Fibroblast of lung (primary cell): ENCODE measurements around the gene DRC3. TPM values are rescaled to one million over a fixed set of nuclear protein-coding genes. Genes with fewer than 3 reads are reported as not detected.

Source experiments
- DNase-seq, 2 donors: peaks; one replicate each; pipeline versions ENCODE4 v3.0.0 to v3.0.0-alpha.2; 2010; ENCODE audit warnings: low read depth in 2 of 2
- H2AFZ ChIP-seq: 2 replicates; pipeline ENCODE4 v1.5.1; 2012; ENCODE audit warnings: low read length, control low read depth, inconsistent platforms
- H3K27ac ChIP-seq: 2 replicates; pipeline ENCODE4 v1.5.1; 2011; ENCODE audit warnings: low read length, control low read depth; ENCODE audit not compliant: insufficient read depth
- H3K27me3 ChIP-seq: 2 replicates; pipeline ENCODE4 v1.5.1; 2011; ENCODE audit warnings: mild to moderate bottlenecking, low read length; ENCODE audit not compliant: control insufficient read depth, insufficient read depth
- H3K36me3 ChIP-seq: 2 replicates; pipeline ENCODE4 v1.5.1; 2011; ENCODE audit warnings: low read length; ENCODE audit not compliant: control insufficient read depth, insufficient read depth
- H3K4me1 ChIP-seq: 2 replicates; pipeline ENCODE4 v1.5.1; 2011; ENCODE audit warnings: low read length; ENCODE audit not compliant: control insufficient read depth, insufficient read depth; ENCODE audit errors: extremely low read depth
- H3K4me2 ChIP-seq: 2 replicates; pipeline ENCODE4 v1.5.1; 2011; ENCODE audit warnings: low read length, control low read depth; ENCODE audit not compliant: insufficient read depth; ENCODE audit errors: extremely low read depth
- H3K4me3 ChIP-seq, 4 experiments: fragments of 200-600 bp in 1 of 4; sonication (generic) in 1 of 4; replicated peaks in 1 of 4; 2 replicates each; pipeline ENCODE4 v1.5.1; 2011 to 2016; ENCODE audit warnings: low read length in 4 of 4, low read depth in 3 of 4, mild to moderate bottlenecking in 3 of 4, control low read depth in 2 of 4, inconsistent platforms in 1 of 4, mixed read lengths in 1 of 4; ENCODE audit not compliant: insufficient read depth in 1 of 4; ENCODE audit errors: control extremely low read depth in 1 of 4
- H3K79me2 ChIP-seq: 2 replicates; pipeline ENCODE4 v1.5.1; 2012; ENCODE audit warnings: mild to moderate bottlenecking, low read length, inconsistent platforms; ENCODE audit not compliant: control insufficient read depth, insufficient read depth
- H3K9ac ChIP-seq: 2 replicates; pipeline ENCODE4 v1.5.1; 2011; ENCODE audit warnings: mild to moderate bottlenecking, low read length, control low read depth; ENCODE audit not compliant: insufficient read depth
- H3K9me3 ChIP-seq: 2 replicates; pipeline ENCODE4 v1.5.1; 2012; ENCODE audit warnings: low read depth, low read length; ENCODE audit not compliant: control insufficient read depth, insufficient read depth
- H4K20me1 ChIP-seq: 2 replicates; pipeline ENCODE4 v1.5.1; 2011; ENCODE audit warnings: low read length; ENCODE audit not compliant: control insufficient read depth, insufficient read depth; ENCODE audit errors: extremely low read depth
- EZH2 ChIP-seq: IDR thresholded peaks from 2 replicates; pipeline ENCODE4 v1.5.1; 2012; ENCODE audit warnings: low read length, control low read depth, mild to moderate bottlenecking; ENCODE audit errors: missing control alignments
- polyA plus RNA-seq, 2 donors: library from polyadenylated mRNA; depleted of rRNA in 1 of 2; stranded (reverse) in 1 of 2; unstranded in 1 of 2; fragments of >200 nt; gene quantifications; 2 replicates each; pipeline ENCODE4 v1.2.1, GENCODE V29; 2011 to 2012; ENCODE audit warnings: missing spikeins in 1 of 2
- total RNA-seq: library from RNA; depleted of rRNA; stranded (reverse); fragments of >200 nt; gene quantifications from 2 replicates; pipeline ENCODE4 v1.2.1, GENCODE V29; 2014
- TF ChIP-seq, protein P1 (sequence below), 2 donors: IDR thresholded peaks in 1 of 2; conservative IDR thresholded peaks in 1 of 2; 1 replicate in 1 of 2; 2 replicates in 1 of 2; pipeline ENCODE4 v1.5.1; 2011 to 2012; ENCODE audit warnings: low read length in 2 of 2, control low read depth in 1 of 2, inconsistent platforms in 1 of 2, low read depth in 1 of 2, mild to moderate bottlenecking in 1 of 2

DRC3 gene
- total and polyA plus RNA-seq, 2 donors (not counting 1 experiment from before 2014, with no cell fraction given), result 0.33 to 0.37 TPM

DNA sequence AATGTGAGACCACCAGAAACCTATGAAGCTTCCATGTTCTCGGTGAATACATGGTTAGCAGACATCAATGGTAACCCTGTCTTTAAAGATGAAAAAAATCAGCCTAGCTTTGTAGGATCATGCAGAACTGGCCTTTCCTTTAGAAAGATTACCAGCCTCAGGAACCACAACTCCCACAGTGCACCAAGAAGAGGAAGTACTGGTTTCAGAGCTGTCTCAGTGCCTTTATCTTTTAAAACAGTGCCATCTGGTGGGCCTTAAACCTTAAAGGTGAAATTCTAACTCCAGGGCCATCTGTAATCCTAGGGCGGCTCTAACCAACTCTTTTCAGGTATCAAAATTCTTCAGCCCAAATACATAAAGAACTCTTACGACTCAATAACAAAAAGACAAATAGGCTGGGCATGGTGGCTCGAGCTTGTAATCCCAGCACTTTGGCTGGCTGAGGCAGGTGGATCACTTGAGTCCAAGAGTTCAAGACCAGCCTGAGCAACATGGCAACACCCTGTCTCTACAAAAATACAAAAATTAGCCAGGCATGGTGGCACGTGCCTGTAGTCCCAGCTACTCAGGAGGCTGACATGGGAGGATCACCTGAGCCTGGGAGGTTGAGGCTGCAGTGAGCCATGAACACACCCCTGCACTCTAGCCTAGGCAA, 60.9 kb downstream of the DRC3 start:
- Histone ChIP-seq H3K9ac (no peak overlapping the region), H3K9me3 (no peaks in the 10 kb centered on the region), H3K36me3 (no peaks in the 10 kb centered on the region), H4K20me1 (no peaks in the 10 kb centered on the region), H3K4me1 (peaks cover 9% of the 10 kb centered on the region), H2AFZ (no peak overlapping the region), H3K27me3 (no peaks in the 10 kb centered on the region), H3K27ac (no peak overlapping the region), H3K79me2 (peaks cover 10% of the 10 kb centered on the region), H3K4me3 (no peak overlapping the region), H3K4me2 (no peak overlapping the region)
- peak; percentile 80 to 92 for DNase-seq
- TF ChIP-seq, protein P1, sequence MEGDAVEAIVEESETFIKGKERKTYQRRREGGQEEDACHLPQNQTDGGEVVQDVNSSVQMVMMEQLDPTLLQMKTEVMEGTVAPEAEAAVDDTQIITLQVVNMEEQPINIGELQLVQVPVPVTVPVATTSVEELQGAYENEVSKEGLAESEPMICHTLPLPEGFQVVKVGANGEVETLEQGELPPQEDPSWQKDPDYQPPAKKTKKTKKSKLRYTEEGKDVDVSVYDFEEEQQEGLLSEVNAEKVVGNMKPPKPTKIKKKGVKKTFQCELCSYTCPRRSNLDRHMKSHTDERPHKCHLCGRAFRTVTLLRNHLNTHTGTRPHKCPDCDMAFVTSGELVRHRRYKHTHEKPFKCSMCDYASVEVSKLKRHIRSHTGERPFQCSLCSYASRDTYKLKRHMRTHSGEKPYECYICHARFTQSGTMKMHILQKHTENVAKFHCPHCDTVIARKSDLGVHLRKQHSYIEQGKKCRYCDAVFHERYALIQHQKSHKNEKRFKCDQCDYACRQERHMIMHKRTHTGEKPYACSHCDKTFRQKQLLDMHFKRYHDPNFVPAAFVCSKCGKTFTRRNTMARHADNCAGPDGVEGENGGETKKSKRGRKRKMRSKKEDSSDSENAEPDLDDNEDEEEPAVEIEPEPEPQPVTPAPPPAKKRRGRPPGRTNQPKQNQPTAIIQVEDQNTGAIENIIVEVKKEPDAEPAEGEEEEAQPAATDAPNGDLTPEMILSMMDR (conservative IDR thresholded peaks at IDR 0.05 in 1 of 2, IDR thresholded peaks at IDR 0.05 in 1 of 2; ENCODE audit: low read depth in 1 of 2, low read length in 2 of 2), result peak; percentile 58 to 66
- TF ChIP-seq EZH2, result no peak

- Histone ChIP-seq H4K20me1 (no peaks in the 10 kb centered on the region), H3K4me2 (no peak overlapping the region), H3K4me3 (no peak overlapping the region), H3K27me3 (no peaks in the 10 kb centered on the region), H3K36me3 (no peaks in the 10 kb centered on the region), H3K79me2 (peaks cover 11% of the 10 kb centered on the region), H3K9me3 (no peaks in the 10 kb centered on the region), H3K9ac (no peak overlapping the region), H3K4me1 (peaks cover 12% of the 10 kb centered on the region), H2AFZ (no peak overlapping the region), H3K27ac (no peak overlapping the region)
- TF ChIP-seq, protein P1 (conservative IDR thresholded peaks at IDR 0.05 in 1 of 2, IDR thresholded peaks at IDR 0.05 in 1 of 2; ENCODE audit: low read depth in 1 of 2, low read length in 2 of 2), result no peak
- TF ChIP-seq EZH2, result no peak
- no peak for DNase-seq
These were observed 63.0 kb downstream of the DRC3 start for GRCh38 chr17:18035704-18036103.

GRCh38 chr17:18037486-18037885, 64.8 kb downstream of the DRC3 start:
- Histone ChIP-seq H2AFZ (no peak overlapping the region), H3K27ac (no peak overlapping the region), H3K27me3 (no peaks in the 10 kb centered on the region), H3K79me2 (peaks cover 11% of the 10 kb centered on the region), H4K20me1 (no peaks in the 10 kb centered on the region), H3K9ac (no peak overlapping the region), H3K4me2 (peak overlapping the region; percentile 96), H3K9me3 (no peaks in the 10 kb centered on the region), H3K36me3 (no peaks in the 10 kb centered on the region), H3K4me3 (no peak overlapping the region), H3K4me1 (peaks cover 15% of the 10 kb centered on the region)
- TF ChIP-seq, protein P1 (conservative IDR thresholded peaks at IDR 0.05 in 1 of 2, IDR thresholded peaks at IDR 0.05 in 1 of 2; ENCODE audit: low read depth in 1 of 2, low read length in 2 of 2), result no peak
- no peak for TF ChIP-seq EZH2
- no peak for DNase-seq
